ENCODE measurements around the gene RPL32. TPM values are rescaled to one million over a fixed set of nuclear protein-coding genes. Genes with fewer than 3 reads are reported as not detected.

The RPL32 gene
- total and polyA plus RNA-seq, 8 donors: 71.5 to 3,985 (median 2,039) TPM

GRCh38 chr3:12835052-12835665 lies 6.2 kb downstream of the RPL32 start:
- 81 to 89% (median 87%) methylated on average over 6 of the region's 6 CpGs for WGBS, 5 donors
- H3K4me1 ChIP-seq: peaks cover 24 to 37% (median 29%) of the 10 kb centered on the region in 4 donors
- H3K36me3 ChIP-seq: peaks cover 81 to 99% (median 97%) of the 10 kb centered on the region in 4 donors
- no peaks in the 10 kb centered on the region for H3K27me3 ChIP-seq
- H3K4me3 ChIP-seq: no peak overlapping the region
- intact Hi-C loops (cut with DNase I; ENCODE audit: low total_unique reads): no loop called here
- H3K27ac ChIP-seq: no peak overlapping the region
- no peaks in the 10 kb centered on the region for H3K9me3 ChIP-seq
- DNase-seq: no peak
- TF ChIP-seq CTCF (IDR thresholded peaks at IDR 0.05): no peak

- no peak for TF ChIP-seq POLR2A (IDR thresholded peaks at IDR 0.05)
- no peak for TF ChIP-seq POLR2AphosphoS5 (IDR thresholded peaks at IDR 0.05)
- no peak for TF ChIP-seq EP300 (IDR thresholded peaks at IDR 0.05)
- no peak for TF ChIP-seq CTCF (IDR thresholded peaks at IDR 0.05)
- Histone ChIP-seq H3K4me1 (peaks cover 9 to 20% (median 14%) of the 10 kb centered on the region in 4 donors), H3K9me3 (no peaks in the 10 kb centered on the region), H3K4me3 (no peak overlapping the region), H3K27ac (no peak overlapping the region), H3K27me3 (no peaks in the 10 kb centered on the region), H3K36me3 (peaks cover 66 to 100% (median 88%) of the 10 kb centered on the region in 4 donors)
- no peak for DNase-seq
- WGBS, 5 donors: 80 to 90% (median 82%) methylated on average over 13 of the region's 13 CpGs
- intact Hi-C loops (cut with DNase I; ENCODE audit: low total_unique reads): no loop called here
Observed at GRCh38 chr3:12833222-12834161, 7.9 kb downstream of the RPL32 start.

- Histone ChIP-seq H3K9me3 (no peaks in the 10 kb centered on the region), H3K27ac (no peak overlapping the region), H3K4me3 (no peak overlapping the region), H3K4me1 (peaks cover 0 to 11% (median 5%) of the 10 kb centered on the region in 4 donors), H3K36me3 (peaks cover 57 to 100% (median 82%) of the 10 kb centered on the region in 4 donors), H3K27me3 (no peaks in the 10 kb centered on the region)
- 77 to 88% (median 81%) methylated on average over 7 of the region's 7 CpGs for WGBS, 5 donors
- TF ChIP-seq POLR2A (IDR thresholded peaks at IDR 0.05) (no peak), POLR2AphosphoS5 (IDR thresholded peaks at IDR 0.05) (peak in 1 of 3 donors; percentile 4)
- intact Hi-C loops (cut with DNase I; ENCODE audit: low total_unique reads): no loop called here
- no peak for DNase-seq
Observed at GRCh38 chr3:12832350-12833221, 8.8 kb downstream of the RPL32 start.

GRCh38 chr3:12831301-12831866 lies 10.0 kb downstream of the RPL32 start:
- Histone ChIP-seq H3K4me1 (no peaks in the 10 kb centered on the region), H3K9me3 (no peaks in the 10 kb centered on the region), H3K27ac (no peak overlapping the region), H3K27me3 (no peaks in the 10 kb centered on the region), H3K4me3 (no peak overlapping the region), H3K36me3 (peaks cover 46 to 100% (median 78%) of the 10 kb centered on the region in 4 donors)
- intact Hi-C loops (cut with DNase I; ENCODE audit: low total_unique reads): no loop called here
- TF ChIP-seq EP300 (IDR thresholded peaks at IDR 0.05): no peak
- no peak for TF ChIP-seq POLR2A (IDR thresholded peaks at IDR 0.05)
- TF ChIP-seq POLR2AphosphoS5 (IDR thresholded peaks at IDR 0.05): no peak
- no peak for TF ChIP-seq CTCF (IDR thresholded peaks at IDR 0.05)
- DNase-seq: no peak
- WGBS, 5 donors: 66 to 80% (median 72%) methylated on average over 5 of the region's 5 CpGs

Data from stomach (tissue), 9 donors.